DMS153 treated with DMSO at 0.1 percent for 48 hours (cell line): ENCODE data around the gene LUM.

Experiments used
- DNase-seq: peaks from one replicate; lab custom pipeline; 2025; ENCODE audit not compliant: unreplicated experiment; lab: John Stamatoyannopoulos, UW

The LUM gene

DNA sequence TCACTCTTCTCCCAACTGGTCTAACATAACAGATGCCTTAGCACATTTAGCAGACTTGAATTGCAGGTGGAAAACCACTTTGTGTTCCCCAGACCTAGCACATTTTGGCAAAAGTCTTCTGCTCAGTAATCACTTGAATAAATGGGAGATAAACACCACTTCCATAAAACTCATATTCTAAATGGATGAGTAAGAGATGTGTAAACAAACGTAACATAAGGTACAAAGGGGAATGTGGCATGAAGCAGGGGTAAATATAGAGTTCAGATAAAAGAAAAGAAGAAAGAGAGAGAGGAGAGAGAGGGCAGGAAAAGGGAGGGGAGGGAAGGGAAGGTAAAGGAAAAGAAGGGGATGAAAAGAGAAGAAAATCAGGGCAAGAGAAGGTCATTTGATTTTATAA, 36.4 kb downstream of the LUM start:
- DNase-seq = peak; percentile 19

DNA sequence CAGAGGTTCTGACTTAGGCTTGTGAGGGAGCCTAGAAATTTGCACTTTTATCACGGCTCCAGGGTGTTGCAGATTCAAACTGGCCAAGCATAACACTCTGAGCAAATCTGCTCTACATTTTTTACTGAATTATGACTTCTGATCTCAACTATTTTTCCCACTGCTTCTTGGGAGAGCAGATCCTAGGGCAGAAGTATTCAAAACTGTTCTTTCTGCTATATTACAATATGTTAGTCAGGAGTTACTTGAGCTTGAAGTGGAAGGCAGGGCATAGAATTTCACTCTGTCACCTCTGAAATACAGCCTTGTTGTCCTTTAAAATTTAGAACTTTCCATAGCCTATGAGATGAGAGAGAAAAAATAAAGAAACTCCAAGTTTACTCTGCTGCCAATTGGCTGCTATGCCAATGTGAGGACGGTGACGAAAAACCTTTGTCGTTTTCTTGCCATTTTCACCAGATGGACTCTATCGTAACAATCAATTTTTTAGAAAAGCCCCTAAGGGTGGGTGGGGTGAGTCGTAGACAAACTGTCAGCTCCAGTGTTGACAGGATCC, 37.1 kb downstream of the LUM start:
- no peak for DNase-seq

DNA sequence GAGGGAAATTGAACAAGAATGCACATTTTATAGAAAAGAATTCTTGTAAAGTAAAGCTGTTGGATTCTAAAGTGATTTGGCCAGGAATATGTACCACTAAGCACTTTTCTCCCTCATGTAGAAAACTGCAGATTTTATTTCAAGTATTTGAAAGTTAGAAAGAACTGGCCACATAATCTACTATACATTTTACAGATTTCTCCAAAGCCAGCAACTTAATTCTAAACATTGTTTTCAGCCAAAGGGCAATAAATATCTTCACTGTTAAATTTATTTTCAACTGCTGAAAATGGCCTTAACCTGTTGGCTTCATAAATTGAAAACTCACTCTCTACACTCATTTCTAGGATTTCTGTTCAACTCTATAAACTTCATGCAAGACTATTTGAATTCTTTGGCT, 37.9 kb downstream of the LUM start:
- DNase-seq = no peak

DNA sequence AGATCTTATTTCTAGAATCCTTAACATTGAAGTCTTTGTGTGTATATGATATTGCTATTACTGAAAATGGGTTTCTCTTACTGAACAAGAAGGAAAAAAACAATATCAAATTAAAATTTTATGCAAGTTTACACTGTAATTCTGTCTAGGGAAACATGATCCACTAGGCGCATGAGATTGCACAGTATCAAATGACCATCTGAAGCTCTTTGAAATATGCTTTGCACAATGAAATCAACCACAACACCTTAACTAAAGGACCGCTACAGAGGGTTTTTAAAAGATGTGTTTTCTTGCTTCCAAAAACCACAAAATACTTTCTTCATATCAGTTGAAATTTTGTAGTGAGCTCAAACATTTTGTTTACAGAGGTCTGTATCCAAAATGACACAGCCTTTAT, 38.4 kb downstream of the LUM start:
- DNase-seq = peak; percentile 5

DNA sequence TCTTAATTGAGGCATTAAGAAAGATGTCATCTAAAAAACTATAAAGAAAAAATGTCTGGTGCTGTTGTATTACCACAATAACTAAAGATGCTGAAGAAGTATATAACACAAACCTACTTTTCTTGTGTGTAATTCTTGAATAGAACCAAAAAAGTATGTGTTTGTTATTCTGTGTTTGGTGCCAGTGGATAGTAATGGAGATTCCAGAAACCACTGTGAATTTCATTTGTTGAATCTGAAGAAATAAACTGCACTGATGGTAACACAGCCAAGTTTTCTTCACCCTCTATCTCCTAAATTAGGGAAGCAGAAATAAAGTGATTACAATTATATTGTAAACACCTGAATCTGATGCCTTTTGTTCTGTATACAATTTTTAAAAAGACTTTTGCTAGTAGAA, 40.4 kb downstream of the LUM start:
- DNase-seq = no peak

DNA sequence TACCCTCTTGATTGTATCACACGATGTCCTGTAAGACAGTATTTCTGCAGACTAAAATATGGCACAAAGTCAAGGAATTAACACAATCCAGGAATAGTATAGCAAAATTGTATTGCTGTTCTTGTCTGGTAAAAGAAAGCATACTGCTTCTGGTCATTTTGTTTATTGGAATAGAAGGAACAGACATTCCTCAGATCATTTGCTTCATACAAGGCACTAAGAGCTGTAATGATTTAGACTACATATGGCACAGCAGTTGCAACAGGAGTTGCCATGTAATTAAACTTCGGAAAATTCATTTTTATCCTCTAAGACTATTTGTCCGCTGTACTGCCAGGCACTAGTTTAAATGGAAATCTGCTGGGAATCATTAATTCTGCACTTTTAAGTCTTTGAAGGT, 45.9 kb downstream of the LUM start:
- no peak for DNase-seq

DNA sequence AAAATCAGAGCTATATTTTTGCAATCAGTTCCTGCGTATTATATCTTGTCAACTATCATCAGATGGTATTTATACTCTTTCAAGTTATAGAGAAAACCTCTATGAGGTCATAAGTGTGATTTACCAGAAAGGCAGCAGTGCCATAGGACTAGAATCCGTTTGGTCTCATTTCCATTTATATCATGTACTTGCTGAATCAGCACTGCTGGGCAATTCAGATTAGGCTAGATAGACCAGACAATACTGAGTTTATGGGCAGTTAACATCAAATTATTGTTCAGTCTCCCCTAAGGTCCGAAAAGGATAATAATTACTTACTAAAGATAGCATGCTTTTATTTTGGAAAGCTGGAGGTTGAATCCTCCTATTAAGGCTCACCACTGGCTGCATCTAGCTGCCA, 46.7 kb downstream of the LUM start:
- DNase-seq = no peak

DNA sequence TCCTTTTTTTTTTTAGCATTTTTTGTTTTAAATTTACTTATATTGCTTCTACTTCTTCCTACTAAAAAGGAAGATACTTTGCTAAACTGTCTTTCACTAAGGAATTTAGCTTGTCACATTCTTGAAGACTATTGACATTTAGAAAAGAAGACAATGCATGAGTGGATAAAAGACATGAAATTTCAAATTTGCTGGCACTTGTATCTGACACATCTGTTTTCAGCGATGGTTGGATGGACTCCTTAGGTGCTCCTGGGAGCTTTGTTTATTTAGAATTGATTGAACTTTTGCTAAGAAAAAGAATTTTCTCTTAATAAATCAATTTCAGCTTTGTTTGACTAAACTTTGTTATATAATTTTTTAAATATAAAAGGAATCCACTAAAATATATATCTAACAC, 50.2 kb downstream of the LUM start:
- DNase-seq = no peak

DNA sequence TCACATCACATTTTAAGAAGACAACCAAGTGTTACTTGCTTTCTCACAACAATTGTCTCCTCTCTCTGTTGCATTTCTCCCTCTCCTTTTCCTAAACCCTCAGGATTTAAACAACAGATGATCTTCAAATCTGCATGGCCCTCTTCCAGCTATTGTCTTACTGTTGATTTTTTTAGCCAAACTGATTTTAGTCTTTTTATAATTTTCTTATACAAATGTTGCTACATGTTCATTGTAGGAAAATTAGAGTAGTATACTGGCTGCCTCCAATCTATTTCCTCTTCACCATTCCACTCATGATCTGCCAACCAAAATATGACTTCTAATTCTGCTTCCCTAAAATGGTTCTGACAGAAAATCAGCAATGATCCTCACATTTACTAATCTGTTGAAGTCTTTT, 52.1 kb downstream of the LUM start:
- DNase-seq = no peak

DNA sequence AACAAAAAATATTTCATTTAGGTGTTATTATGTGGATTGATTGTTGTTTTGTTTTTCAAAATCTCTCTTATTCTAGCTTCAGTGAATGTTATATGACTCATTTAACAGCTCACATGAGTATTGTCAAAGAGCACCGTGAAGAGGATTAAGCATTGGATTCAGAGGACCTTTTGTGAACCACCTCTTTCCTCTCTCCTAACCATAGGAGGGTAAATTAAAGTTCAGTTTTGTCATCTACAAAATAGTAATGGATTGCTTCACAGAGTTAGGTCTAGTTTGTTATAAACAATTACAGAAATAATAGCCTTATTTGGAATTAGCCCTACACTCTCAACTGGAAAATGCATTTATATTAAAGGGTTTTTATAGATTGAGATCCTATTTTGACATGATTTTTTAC, 52.5 kb downstream of the LUM start:
- DNase-seq = no peak

DNA sequence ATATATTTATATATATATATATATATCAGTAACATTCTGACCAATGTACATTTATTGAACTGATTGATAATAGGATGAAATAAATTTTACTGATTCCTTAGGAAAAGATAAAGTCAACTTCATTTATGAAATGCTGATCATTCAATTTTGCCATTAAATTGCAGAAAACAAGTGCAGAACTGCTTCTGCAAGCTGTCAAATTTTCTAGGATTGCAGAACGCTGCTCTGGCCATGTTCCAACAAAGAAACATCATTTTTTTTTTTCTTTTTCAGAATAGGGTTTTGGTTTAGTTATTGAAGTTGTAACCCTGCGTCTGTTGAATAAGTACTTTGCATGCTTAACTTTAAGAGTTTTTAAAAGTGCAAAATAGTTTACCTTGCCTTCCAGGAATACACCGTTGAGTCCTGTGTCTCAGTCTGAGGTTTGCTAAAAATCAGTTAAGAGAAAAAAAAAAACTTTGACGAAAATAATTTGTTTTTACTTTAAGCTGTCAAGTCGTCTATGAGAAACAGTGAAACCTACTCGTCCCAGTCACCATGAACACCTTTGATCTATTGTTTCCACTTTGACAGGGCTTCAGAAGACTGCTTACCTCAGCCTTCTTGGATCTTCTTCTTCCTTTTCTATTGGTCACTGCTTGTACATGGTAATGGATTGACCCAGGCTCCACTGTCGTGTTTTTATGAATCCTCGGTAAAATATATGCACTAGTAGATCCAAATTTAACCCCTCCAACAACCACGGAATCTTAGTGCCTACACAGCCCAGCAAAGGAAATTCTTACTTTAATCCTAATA, 53.7 kb downstream of the LUM start, which contains the start of gene KERA:
TSS of gene KERA (minus strand) at position 657 of the 798 bp plus-strand sequence. CDS start 1,743 bp downstream, outside the sequence.
- DNase-seq = no peak

DNA sequence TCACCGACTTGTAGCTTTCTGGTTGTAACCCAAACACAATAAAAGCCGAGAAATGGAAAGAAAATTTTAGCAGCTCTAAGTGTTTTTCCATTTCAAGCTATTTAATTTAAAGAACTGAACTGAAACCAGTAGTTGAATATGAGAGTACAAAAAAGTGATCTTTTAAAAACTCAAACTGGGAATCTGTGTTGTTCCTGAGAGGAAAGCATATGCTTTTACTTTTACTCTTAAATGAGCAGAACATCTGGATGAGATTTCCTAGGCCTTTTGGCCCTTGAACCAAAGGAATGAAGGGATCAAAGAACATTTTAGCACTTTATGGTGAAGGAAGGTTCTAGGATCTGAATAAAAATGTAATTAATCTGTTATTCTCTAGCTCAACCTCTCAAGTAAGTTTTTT, 54.8 kb downstream of the LUM start:
- no peak for DNase-seq

DNA sequence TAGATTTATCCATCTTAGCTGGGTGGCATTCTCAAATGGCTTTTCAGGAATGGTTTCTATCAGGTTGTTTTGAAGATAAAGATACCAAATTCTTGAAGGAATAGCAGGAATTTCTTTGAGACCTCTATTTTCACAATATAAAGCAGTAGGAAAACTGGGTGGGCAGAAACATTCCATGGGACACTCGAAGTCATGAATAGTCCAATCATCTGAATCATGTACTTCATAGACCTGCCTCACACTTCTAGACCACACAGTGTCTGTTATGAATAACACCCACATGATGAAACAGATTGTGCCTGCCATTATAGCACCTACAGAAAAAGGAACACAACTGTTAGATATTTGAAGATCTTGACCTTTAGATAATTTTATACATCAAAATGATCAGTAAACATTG, 55.3 kb downstream of the LUM start:
- DNase-seq = no peak

DNA sequence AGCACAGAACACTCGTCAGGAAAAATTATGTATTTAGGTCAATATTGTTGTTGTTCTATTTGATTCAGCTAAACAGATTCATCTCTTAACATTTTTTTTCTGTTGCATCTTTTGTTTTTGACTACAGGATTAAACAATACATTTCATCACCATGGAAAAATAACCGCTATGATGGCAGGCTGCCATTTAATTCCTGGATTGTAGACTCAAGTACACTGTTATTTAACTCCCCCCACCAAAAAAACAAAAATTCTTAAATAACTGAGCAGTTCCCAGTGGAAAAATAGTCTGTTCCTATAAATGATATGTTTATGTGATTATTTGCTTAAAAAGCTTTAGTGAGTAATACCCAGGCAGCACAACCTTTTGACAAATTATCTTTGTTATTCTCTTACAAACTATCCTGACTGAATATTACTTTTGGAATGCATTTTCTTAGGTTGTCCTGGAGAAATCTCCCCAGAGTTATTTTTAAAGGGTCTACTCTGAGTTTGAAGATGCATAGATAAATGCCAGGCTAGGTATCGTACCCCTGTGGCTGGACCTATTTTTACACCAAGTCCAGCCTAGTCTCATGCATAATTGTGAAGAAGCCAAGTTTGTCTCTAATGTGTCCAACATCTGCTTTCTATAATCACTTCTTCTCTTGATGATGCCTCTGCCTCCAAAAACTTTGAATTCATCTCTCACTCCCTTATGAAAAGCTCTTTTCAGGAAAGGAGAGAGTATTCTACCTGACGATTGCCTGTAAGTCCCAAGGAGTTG, 57.2 kb downstream of the LUM start:
- no peak for DNase-seq
